Peyer's patch (tissue), 4 donors: ENCODE results near the gene KCND2. TPM values are rescaled to one million over a fixed set of nuclear protein-coding genes. Genes with fewer than 3 reads are reported as not detected.

Experiments
- DNase-seq, 3 donors: peaks; one replicate each; pipeline ENCODE4 v3.0.0-alpha.2; 2017 to 2019
- H3K27ac ChIP-seq, 4 donors: fragments of 200-600 bp; sonication (generic); one replicate each; pipeline ENCODE4 v1.5.1; 2016 to 2019
- H3K27me3 ChIP-seq, 2 donors: fragments of 200-600 bp; sonication (generic); one replicate each; pipeline ENCODE4 v1.5.1; 2019
- H3K36me3 ChIP-seq, 3 donors: fragments of 200-600 bp; sonication (generic); one replicate each; pipeline ENCODE4 v1.5.1; 2016 to 2019
- H3K4me1 ChIP-seq, 4 donors: fragments of 200-600 bp; sonication (generic); one replicate each; pipeline ENCODE4 v1.5.1; 2016 to 2019
- H3K4me3 ChIP-seq, 4 donors: fragments of 200-600 bp; sonication (generic); 1 replicate in 3 of 4; 2 replicates in 1 of 4; pipeline ENCODE4 v1.5.1; 2016 to 2019; ENCODE audit warnings: mild to moderate bottlenecking in 1 of 4
- H3K9me3 ChIP-seq, 4 donors: fragments of 200-600 bp; sonication (generic); one replicate each; pipeline ENCODE4 v1.5.1; 2016 to 2019; ENCODE audit warnings: mild to moderate bottlenecking in 1 of 4
- POLR2A ChIP-seq, 2 donors: fragments of 450-650 bp; IDR thresholded peaks; one replicate each; pipeline ENCODE4 v1.5.1; 2017; ENCODE audit warnings: antibody characterized with exemption in 2 of 2, mild to moderate bottlenecking in 2 of 2, moderate library complexity in 2 of 2
- total RNA-seq, 4 donors: library from RNA; depleted of rRNA; stranded (reverse); fragments of >200 nt; gene quantifications; one replicate each; pipeline ENCODE4 v1.1.0, GENCODE V29; 2016
- TF ChIP-seq, protein P1 (sequence below), 6 experiments: fragments of 450-650 bp in 4 of 6; fragments of 200-600 bp in 2 of 6; sonication (generic) in 1 of 6; IDR thresholded peaks; one replicate each; pipeline ENCODE4 v1.5.1; 2017 to 2019; ENCODE audit warnings: antibody characterized with exemption in 6 of 6, mild to moderate bottlenecking in 3 of 6, moderate library complexity in 1 of 6

KCND2 gene
- total RNA-seq, 4 donors from 2014 or later = 0.54 TPM; not detected in 3

DNA sequence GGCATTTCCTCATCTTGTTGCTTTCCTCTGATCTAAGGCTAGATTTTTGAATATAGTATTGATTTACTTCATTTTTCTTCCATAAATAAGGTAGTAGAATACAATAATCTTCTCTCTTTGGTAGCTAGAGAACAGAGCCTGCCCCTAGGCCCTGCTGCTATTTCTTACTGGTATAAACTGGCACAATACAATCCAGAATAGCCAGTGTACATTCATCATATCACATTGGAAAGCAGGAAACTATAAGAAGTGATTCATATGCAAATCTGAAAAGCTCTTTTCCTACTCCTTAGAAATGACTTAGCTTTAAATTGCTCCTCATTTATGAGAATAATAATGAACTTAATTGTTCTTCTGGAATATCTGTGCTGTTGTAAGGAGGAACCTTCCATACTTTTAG lies 100.2 kb downstream of the KCND2 start:
- Histone ChIP-seq H3K4me3 (no peak overlapping the region), H3K4me1 (no peaks in the 10 kb centered on the region), H3K36me3 (no peaks in the 10 kb centered on the region), H3K9me3 (no peaks in the 10 kb centered on the region), H3K27ac (no peak overlapping the region), H3K27me3 (no peaks in the 10 kb centered on the region)
- DNase-seq = no peak
- TF ChIP-seq, protein P1, sequence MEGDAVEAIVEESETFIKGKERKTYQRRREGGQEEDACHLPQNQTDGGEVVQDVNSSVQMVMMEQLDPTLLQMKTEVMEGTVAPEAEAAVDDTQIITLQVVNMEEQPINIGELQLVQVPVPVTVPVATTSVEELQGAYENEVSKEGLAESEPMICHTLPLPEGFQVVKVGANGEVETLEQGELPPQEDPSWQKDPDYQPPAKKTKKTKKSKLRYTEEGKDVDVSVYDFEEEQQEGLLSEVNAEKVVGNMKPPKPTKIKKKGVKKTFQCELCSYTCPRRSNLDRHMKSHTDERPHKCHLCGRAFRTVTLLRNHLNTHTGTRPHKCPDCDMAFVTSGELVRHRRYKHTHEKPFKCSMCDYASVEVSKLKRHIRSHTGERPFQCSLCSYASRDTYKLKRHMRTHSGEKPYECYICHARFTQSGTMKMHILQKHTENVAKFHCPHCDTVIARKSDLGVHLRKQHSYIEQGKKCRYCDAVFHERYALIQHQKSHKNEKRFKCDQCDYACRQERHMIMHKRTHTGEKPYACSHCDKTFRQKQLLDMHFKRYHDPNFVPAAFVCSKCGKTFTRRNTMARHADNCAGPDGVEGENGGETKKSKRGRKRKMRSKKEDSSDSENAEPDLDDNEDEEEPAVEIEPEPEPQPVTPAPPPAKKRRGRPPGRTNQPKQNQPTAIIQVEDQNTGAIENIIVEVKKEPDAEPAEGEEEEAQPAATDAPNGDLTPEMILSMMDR (IDR thresholded peaks at IDR 0.05) = no peak
- no peak for TF ChIP-seq POLR2A (IDR thresholded peaks at IDR 0.05)

DNA sequence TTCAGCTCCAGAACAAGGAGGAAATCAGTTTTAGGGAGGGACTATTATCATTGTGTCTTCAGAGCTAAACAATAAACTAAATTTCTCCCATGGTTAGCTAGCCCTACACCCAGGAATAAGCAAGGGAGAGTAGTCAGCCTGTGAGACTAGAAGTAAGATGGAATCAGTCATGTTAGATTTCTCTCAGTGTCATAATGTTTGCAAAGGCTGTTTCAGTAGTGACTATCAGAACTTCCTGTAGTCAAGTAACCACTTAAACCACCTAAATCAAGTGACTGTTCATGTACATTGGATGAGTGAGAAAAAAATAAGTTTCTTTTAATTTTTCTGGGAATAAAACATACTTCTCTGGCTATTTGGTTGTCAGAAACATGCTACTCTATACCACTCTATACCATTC lies 121.6 kb downstream of the KCND2 start:
- Histone ChIP-seq H3K9me3 (no peaks in the 10 kb centered on the region), H3K27ac (no peak overlapping the region), H3K4me1 (no peaks in the 10 kb centered on the region), H3K36me3 (no peaks in the 10 kb centered on the region), H3K27me3 (no peaks in the 10 kb centered on the region), H3K4me3 (no peak overlapping the region)
- no peak for DNase-seq
- TF ChIP-seq, protein P1 (IDR thresholded peaks at IDR 0.05) = no peak
- no peak for TF ChIP-seq POLR2A (IDR thresholded peaks at IDR 0.05)

- DNase-seq = no peak
- Histone ChIP-seq H3K4me3 (no peak overlapping the region), H3K27ac (no peak overlapping the region), H3K9me3 (no peaks in the 10 kb centered on the region), H3K36me3 (no peaks in the 10 kb centered on the region), H3K27me3 (no peaks in the 10 kb centered on the region), H3K4me1 (no peaks in the 10 kb centered on the region)
- TF ChIP-seq, protein P1 (IDR thresholded peaks at IDR 0.05) = no peak
- TF ChIP-seq POLR2A (IDR thresholded peaks at IDR 0.05) = no peak
Observed at GRCh38 chr7:120395526-120396019, 122.6 kb downstream of the KCND2 start.

DNA sequence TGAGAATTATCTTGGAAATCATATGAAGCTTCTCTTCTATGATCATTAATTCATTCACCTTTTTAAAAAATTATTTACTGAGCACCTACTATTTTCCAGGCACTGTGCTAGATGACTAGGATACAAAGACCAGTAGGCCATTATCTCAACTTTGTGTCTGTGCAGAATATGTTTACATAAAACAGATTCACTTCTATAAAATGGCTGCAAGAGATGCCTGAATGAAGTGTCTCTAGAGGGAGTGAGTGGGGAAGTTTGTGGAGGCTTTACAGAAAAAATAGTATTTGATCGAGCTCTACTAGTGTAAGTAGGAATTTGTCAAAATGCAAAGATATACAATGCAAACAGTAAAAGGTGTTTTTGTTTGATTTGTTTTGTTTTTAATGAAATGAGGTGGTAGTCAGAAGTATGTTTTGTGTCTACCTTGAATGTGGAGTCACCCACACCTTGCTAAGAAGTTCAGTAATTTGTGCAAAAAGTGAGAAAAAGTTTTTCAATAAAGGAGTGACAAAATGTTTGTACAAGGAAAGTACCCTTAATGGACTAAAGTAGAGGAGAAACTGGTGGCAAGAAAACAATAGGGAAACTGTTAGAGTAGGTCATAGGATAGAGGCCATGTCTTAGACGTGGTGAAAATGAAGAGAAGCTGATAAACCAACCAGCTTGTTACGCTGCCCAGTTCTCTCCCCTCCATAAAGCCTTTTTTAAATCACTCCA lies 125.5 kb downstream of the KCND2 start:
- no peaks in the 10 kb centered on the region for H3K9me3 ChIP-seq
- H3K4me1 ChIP-seq = no peaks in the 10 kb centered on the region
- no peaks in the 10 kb centered on the region for H3K27me3 ChIP-seq
- no peak for TF ChIP-seq POLR2A (IDR thresholded peaks at IDR 0.05)
- TF ChIP-seq, protein P1 (IDR thresholded peaks at IDR 0.05) = no peak
- DNase-seq = no peak
- H3K36me3 ChIP-seq = no peaks in the 10 kb centered on the region
- H3K4me3 ChIP-seq = no peak overlapping the region
- H3K27ac ChIP-seq = no peak overlapping the region

GRCh38 chr7:120400806-120401455 lies 128.0 kb downstream of the KCND2 start:
- Histone ChIP-seq H3K4me1 (no peaks in the 10 kb centered on the region), H3K27ac (no peak overlapping the region), H3K27me3 (no peaks in the 10 kb centered on the region), H3K4me3 (no peak overlapping the region), H3K36me3 (no peaks in the 10 kb centered on the region), H3K9me3 (no peaks in the 10 kb centered on the region)
- no peak for TF ChIP-seq POLR2A (IDR thresholded peaks at IDR 0.05)
- TF ChIP-seq, protein P1 (IDR thresholded peaks at IDR 0.05) = no peak
- DNase-seq = no peak
